SK-N-MC (cell line): ENCODE results near the gene AMIGO1.

Source experiments
- EZH2 ChIP-seq: fragments of 200-600 bp; sonication (generic); IDR thresholded peaks from one replicate; pipeline ENCODE4 v1.6.1; 2017; ENCODE audit warnings: antibody characterized with exemption
- FOXP2 ChIP-seq: optimal IDR thresholded peaks from 2 replicates; pipeline ENCODE3; 2011; ENCODE audit warnings: mild to moderate bottlenecking, moderate library complexity; ENCODE audit not compliant: insufficient read depth; ENCODE audit errors: extremely low read length, control extremely low read depth
- POLR2AphosphoS5 ChIP-seq: IDR thresholded peaks from 2 replicates; pipeline ENCODE4 v1.6.1; 2012; ENCODE audit warnings: mild to moderate bottlenecking, low read depth, low read length, borderline replicate concordance

DNA sequence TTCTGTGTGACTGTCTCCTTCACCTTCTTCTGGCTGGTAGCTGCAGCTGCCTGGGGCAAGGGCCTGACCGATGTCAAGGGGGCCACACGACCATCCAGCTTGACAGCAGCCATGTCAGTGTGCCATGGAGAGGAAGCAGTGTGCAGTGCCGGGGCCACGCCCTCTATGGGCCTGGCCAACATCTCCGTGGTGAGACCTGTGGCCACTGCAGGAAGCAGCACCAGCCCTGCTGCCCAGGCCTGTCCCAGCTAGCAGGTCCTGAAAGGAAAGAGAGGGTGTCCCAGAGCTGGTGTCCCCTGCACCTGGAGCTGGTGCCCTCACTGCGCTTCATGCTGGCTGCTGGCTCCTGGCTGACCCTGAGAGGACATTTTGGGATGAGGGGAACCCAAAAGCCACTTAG is 31.7 kb downstream of the AMIGO1 start:
- no peak for TF ChIP-seq EZH2
- no peak for TF ChIP-seq POLR2AphosphoS5
- no peak for TF ChIP-seq FOXP2
